Renal cortical epithelial cell (primary cell): ENCODE results near the gene ETF1. TPM values are rescaled to one million over a fixed set of nuclear protein-coding genes. Genes with fewer than 3 reads are reported as not detected.

Experiments used
- DNase-seq: peaks from one replicate; pipeline ENCODE4 v3.0.0-alpha.2; 2011; ENCODE audit warnings: low read depth
- total RNA-seq: library from RNA; depleted of rRNA; stranded (reverse); fragments of >200 nt; gene quantifications from 2 replicates; pipeline ENCODE4 v1.2.3, GENCODE V29; 2014

Gene ETF1
- total RNA-seq, 1 donor from 2014 or later, result 135 TPM

DNA sequence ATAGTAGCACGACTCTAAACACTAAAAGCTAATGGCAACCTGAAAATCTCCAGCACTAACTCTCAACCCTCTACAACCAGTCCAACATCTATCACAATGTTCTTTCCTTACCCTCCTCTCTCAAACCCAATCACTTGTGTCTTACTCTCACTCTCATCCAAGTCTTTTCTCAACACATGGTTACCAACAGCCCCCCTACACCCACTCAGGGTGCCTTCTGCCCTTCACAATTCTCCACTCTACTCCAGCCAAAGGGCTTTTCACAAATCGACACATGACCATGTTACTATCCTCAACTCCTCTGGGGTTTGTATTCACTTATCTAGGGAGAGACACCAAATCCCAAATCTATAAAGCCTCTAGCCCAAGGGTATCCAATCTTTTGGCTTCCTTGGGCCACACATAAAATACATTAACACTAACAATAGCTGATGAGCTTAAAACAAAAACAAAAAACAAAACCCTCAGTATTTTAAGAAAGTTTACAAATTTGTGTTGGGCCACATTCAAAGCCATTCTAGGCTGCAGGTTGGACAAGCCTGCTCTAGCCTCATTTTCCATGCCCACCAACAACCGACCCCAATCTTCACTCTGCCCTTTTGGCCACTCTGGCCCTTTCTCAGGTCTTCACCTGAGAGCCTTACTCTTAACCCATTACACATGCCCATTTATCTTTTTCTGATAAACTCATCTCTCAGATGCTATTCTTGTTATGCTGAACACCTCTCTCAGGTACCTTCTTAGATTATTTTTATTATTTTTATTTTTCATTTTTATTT lies 20.5 kb upstream of the ETF1 start:
- no peak for DNase-seq

DNA sequence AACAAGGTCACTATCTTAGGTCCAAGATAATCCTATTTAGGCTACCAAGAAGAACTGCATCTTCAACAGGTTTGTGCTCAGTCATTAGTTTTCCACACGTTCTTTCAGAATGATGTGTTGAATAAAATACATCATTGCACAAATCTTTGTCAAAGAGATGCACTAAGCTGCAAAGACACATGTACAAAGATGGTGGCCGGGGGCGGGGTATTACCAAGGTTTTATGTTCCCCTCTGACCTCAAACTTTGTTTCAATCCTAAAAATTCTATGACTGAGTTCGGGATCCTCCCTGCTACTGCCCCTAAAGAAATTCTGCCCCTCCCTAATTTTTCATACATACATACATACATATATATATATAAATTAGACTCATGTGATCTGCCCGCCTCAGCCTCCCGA lies 17.9 kb upstream of the ETF1 start:
- DNase-seq, result no peak

DNA sequence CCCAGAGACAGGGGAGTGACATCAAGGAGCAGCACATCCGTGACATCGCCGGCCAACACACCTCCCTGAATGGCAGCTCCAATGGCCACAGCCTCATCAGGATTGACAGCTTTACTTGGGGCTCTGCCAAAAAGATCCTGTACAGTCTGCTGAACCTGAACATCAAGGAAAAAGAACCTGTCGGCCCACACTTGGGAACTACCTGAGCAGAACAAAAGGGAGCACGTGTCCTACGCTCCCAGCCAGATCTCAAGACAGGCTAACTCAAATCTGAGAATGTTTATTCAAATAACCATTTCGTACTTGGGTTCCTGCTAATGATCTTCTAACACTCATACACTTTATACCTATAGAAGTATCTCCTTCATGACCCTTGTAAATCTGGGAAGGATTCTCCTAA lies 16.9 kb upstream of the ETF1 start:
- no peak for DNase-seq

DNA sequence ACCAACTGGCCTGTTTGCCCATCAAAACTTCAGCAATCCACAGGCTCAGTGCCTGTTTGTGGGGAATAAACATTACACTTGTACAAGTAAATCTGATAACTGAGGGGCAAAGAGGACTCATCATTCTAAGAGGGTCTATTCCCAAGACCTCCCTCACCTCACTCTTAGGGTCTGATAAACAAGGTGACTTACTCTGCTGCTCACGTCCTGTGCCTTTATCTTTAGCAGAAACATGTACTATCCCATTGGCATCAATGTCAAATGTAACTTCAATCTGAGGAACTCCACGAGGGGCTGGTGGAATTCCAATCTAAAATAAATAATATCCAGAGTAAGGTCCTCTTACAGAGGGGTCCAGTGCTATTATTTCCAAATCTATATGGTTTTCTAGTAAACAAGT lies 14.6 kb upstream of the ETF1 start:
- DNase-seq, result no peak

DNA sequence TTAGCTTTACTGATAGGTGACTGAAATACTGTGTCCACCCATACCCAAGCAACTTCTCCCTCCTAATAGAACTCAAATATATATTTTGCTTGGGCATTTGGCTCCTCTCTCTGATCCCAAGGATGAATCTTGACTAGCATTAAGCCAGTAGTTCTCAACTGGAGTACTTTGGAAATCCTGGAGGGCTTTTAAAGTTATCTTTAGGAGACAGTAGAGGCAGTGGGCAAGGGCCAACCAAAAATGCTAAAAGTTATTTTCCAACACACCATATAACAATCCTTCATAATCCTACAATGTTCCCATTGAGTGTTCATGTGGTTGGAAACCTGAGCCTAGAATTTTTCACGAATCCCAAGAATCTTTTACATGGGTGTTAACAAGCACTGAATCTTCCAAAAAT lies 11.1 kb upstream of the ETF1 start:
- DNase-seq, result no peak

DNA sequence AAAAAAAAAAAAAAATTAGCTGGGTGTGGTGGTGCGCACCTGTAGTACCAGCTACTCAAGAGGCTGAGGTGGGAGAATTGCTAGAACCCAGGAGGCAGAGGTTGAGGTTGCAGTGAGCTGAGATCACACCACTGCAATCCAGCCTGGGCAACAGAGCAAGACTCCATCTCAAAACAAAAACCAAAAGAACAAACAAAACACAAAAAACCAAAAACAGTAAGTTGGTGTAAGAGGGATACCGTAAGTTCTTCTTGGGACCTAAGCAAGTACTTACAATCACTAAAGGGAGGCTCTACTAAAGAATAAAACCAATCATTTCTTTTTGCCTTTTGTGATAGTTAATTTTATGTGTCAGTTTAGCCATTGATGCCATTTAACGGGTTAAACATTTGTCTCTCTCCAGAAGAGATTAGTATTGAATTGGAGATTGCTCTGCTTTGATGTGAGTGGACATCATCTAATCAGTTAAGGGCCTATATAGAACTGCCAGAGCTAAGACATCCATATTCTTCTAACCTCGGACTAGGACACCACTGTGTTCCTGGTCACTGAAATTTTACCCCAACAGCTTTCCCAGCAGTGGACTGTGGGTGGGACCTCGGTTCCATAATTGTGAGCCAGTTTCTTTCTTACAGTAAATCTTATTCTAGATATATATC lies 10.5 kb upstream of the ETF1 start:
- DNase-seq, result no peak

DNA sequence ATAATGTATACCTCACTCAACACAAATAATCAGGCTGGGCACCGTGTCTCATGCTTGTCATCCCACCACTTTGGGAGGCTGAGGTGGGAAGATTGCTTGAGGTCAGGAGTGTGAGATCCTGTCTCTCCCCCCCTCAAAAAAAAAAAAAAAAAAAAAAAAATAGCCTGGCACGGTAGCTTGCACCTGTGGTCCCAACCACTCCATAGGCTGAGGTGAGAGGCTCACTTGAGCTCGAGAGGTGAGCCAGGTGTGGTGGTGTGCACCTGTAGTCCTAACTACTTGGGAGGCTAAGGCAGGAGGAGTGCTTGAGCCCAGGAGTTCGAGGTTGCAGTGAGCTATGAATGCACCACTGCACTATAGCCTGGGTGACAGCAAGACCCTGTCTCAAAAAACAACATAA lies 9.6 kb upstream of the ETF1 start:
- no peak for DNase-seq

DNA sequence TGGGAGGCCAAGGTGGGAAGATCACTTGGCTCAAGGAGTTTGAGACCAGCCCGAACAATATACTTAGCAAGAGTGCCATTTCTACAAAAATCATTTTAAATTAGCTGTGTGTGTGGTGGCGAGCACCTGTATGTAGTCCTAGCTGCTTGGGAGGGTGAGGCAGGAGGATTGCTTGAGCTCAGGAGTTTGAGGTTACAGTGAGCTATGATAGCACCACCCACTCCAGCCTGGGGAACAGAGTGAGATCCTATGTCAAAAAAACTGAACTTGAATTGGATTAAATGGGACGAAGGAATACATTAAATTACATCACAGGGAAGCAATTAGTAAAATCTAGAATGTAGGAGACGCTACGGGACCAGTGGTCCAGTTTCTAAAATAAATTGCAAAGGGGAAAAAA lies 6.4 kb upstream of the ETF1 start:
- DNase-seq, result no peak

DNA sequence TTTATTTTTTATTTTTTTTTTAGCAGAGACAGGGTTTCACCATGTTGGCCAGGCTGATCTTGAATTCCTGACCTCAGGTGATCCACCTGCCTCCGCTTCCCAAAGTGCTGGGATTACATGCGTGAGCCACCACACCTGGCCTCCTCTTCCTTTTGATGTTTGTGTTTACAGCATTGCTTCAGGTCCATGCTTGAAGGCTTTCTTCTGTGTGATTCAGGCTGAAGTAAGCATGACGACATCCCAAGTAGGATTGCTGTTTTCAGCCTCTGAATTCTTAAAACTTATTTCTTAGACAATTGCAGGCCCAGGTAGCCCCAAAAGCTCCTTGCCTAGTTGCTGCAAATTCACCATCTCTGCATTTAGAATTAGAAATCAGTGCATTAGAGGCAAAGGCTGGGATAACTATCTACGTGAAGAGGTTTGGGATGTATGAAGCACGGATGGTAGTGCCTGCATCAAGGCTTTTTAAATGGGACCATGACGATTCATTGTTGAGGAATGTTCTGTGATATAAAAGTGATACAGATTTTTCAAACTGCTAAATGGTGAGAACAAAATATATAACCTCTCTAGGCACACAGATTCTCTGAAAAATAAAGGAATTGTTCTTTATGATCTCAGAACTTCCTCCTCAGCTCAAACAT lies 3.0 kb upstream of the ETF1 start:
- DNase-seq, result peak; percentile 36

DNA sequence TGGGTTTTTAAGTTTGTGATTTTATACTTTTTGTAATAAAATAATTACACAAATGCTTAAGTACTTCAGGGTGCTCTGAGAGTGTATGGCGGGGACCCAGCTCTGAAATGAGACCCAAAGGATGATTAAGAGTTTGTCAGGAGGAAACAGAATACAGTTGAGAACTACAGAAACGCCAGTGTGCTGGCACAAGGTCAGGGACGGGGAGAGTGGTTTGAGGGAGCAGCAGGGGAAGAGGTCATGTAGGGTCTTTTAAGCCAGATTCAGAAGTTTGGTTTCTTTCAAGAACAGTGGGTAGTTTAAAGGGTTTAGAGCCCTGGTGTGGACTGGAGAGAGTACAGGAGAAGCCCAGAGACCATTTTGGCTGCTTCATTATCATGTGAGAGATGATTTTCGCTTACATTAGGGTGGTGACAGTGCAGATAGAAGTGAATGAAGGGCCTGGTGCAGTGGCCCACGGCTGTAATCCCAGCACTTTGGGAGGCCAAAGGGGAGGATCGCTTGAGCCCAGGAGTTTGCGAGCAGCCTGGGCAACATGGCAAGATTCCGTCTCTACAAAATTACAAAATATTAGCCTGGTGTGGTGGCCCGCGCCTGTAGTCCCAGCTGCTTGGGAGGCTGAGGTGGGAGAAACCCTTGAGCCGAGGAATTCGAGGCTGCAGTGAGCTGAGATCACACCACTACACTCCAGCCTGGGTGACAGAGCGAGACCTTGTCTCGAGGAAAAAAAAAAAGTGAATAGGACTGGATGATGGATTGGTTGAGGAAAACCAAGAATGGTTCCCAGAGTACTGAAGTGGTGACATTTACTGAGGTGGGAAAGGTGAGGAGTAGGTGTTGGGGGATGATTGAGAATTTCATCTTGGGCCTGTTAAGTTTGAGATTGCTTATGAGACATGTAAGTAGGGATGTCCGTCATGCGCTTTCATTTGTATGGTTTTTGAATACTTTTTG lies 1.4 kb upstream of the ETF1 start:
- DNase-seq, result no peak

DNA sequence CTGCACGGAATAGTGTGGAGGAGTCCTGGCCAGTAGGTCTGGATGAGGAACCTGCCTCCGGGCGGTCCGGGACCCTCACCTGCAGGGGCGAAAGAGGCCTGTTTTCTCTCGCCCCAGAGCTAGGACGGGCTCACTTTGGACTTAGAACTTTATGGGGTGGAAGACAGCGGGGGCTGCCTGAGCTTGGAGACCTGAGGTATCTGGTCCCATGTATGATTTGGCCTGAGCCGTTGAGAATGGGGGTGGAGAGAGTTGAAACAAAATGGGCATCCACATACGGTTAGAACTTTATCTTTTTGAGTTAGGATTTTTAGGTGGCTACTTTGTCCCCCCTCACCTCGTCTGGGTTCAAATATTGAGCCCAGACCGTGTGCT lies 681 bp upstream of the ETF1 start:
- DNase-seq, result no peak

DNA sequence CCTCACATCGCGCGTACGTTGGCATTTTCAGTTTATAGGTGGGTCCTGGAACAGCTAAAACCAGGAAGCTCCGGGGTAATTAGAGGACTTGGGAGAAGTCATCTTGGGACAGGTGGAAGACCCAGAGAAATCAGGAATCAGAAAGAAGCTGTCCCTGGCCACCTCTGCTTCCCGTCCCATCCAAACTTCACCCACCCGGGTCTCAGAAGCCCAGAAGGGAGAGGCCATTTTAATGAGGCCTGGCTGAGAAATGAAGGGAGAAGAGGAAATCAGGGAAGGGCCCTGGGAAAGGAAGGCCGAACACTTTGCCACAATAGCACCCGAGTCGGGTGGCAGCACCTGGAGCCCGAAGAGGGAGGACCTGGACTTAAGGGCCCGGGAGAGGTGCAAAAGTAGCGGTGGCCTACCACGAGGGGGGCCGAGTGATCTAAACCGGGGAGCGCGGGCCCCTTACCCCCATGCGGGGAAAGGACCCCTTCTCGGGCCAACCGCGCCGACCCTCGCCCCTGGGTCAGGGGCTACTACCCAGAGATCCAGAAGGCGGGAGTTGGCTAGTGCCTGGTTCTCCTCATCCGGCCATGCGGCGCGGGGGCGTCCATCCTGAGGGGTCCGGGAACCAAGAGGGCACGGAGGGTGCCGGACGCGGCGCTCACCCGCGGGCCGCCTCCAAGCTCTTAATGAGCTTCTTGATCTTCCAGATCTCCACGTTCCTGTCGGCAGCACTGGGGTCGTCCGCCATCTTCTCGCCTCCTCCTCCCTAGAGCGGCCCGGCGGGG lies 668 bp downstream of the ETF1 start:
- no peak for DNase-seq

DNA sequence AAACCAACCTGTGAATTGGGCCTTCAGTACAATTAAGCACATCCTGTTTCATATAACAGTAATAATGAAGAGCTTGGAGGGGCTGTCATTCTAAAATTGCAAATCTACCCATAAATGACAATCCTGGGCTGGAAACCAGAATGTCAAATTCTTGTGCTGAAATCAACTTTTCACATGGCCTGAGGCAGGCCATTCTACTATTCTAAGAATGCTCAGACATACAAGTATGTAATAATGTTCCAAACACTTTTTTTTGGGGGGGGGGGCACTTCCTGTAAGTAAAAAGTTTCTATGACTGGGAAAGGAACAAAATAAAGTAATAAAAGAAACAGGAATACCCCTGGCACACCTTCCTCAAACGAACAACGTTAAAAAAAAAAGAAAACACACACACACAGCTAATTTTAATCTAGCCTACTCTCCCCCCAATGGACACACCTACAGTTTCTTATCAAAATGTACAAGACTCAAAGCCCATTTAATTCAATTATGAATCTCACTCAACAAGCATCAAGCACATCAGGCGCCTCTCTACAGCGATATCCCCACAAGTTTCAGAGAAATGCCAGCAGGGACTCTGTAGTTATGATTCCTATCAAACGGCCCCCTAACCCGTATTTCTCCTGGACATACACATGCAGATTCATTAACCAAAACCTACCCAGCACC lies 1.4 kb downstream of the ETF1 start:
- no peak for DNase-seq

DNA sequence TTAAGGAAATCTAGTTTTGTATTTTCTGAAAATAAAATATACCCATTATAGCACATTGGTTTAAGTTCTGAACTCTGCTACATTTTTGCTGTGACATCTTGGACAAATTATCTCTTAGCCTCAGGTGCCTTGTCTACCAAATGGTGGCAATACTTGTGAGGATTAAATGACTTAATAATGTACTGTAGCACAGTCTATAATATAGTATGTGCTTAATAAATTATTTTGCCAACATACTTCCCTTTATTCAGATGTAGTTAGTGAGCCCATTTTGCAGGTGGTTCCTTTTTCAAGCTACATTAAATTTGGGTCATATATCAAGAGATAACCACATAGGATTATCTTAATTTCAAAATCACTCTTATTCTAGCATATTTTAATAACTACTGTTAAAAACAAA lies 3.2 kb downstream of the ETF1 start:
- no peak for DNase-seq

DNA sequence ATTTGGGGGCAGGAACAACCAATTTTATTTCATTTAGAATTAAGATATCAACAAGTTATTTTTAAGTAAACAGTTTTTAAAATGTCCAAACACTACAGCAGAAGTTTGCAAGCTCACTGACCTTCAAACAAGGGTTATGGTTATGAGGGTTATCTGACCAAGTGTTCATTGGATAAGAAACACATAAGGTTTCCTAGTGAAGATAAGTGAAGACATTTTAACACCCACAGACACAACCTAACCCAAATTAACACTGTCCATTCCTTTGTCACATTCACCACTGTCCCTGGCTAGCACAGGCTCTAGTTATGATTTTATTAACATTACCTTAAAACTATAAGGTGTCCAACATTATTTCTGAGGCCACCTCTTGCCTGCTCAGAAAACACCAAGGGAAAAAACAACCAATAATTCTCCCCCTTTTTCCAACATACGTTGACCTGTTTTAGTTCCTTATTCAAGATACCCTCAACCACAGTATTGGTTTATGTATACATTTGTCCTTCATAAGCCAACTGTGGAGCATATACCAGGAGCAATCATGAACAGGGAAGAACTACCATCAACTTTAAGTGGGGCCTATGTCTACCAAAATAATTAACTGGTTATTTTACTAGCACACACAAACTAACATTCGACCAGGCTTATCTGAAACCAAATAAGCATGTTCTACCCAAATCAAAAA lies 4.0 kb downstream of the ETF1 start:
- DNase-seq, result no peak

DNA sequence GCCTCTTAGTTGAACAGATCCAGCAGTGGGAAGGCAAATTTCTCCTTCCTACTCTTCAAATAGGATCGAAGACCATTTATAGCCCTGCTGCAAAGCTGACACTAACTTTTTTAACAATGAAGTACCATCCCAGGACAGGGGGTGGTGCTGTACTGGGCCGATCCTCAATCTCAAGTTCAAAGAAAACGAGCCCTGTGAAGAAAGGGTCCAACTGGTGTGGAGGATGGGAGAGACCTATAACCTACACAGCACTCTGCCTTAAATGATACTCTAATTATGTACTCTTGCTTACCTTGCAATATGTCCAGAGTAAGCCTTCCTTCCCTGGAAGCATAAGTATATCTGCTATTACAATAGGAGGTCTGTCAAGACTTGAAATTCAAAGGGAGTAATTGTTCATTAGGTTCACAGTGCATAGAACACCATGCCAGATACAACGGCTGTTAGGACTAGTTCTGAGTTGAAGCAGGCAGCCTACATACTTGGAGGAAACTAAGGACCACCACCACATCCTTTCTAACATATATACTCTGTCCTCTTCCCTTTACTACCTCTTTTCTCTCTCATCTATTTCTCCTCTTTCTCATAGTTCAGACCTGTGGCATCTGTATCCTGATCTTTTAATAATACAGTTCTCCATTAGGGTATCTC lies 6.2 kb downstream of the ETF1 start:
- no peak for DNase-seq

DNA sequence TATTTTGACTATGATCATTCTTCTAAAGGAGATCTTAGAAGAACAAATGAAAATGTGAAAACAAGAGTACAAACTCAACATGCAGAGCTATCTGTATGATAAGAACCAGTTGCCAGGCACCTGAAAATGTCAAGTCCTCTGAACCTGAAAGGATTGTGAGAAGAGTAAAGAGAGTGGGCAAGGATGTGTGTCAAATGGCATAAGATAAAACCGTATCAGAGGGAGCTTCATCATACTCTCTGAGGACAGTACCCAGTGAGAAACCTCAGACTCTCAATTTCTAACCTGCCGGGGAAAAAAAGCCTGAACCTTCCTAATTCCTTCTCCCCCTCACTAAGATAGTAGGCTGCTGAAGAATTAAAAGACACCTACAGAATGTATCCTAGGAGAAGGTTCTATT lies 6.8 kb downstream of the ETF1 start:
- DNase-seq, result no peak

DNA sequence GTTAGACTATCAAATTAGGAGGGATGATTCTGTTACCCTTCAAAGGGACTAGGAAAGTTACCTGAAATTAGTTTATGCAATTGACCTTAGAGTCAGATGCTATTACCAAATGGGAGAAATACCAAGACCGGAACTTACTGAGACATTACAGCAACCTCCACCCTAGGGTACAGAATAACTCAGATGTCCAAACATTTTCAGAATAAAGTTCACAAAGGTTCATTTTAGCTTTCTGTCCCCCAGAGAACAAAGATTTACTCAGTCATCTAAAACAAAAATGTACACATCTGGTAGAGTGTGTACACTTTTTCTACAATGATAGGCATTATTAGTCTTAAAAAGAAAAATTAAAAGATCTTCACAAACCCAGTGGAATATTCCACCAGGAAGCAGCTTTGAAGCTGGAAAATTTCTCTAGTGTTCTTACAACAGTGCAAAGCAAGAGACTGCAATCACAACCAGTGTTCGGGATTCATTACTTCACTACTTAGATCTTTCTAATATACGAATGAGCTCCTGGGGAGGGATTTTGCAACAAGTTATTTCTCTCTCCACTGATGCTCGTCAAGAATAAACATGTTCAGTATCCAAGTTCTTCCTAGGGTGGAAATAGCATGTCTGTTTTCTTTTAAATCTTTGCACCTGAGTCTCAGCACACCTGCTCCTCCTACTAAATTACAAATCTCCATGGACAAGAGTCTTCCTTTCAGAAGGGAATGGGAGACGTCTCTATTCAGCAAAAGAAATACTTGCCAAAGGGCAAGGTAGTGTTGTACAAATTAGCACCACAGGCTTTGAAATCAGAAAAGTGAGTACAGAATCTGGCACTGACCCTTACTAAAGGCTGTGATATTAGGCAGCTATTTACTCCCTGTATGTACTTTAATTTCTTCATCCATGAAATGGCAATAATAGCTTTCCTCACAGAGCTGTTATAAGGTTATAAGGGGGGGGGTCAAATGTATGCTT lies 8.8 kb downstream of the ETF1 start:
- DNase-seq, result no peak
